ENCODE data around the gene C1orf198.

The C1orf198 gene

DNA sequence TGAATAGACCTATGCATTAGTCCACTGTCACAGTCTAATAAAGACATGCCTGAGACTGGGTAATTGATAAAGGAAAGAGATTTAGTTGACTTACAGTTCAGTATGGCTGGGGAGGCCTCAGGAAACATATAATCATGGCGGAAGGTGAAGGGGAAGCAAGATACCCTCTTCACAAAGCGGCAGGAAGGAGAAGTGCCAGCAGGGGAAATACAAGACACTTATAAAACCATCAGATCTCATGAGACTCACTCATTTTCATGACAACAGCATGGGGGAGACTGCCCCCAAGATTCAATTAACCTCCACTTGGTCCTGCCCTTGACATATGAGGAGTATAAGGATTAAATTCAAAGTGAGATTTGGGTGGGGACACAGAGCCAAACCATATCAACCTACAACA lies 61.8 kb downstream of the C1orf198 start:
- Mint-ChIP-seq H3K27me3 (peaks cover 10% of the 10 kb centered on the region), H3K27ac (no peak overlapping the region), H3K4me1 (ENCODE audit: low read depth) (no peaks in the 10 kb centered on the region), H3K36me3 (ENCODE audit: low read depth) (no peaks in the 10 kb centered on the region), H3K9me3 (peaks cover 1% of the 10 kb centered on the region), H3K4me3 (no peak overlapping the region)

GRCh38 chr1:230804396-230804795 lies 63.9 kb downstream of the C1orf198 start:
- no peak overlapping the region for H3K27ac Mint-ChIP-seq
- H3K4me1 Mint-ChIP-seq (ENCODE audit: low read depth), result no peaks in the 10 kb centered on the region
- H3K4me3 Mint-ChIP-seq, result no peak overlapping the region
- no peaks in the 10 kb centered on the region for H3K9me3 Mint-ChIP-seq
- peaks cover 14% of the 10 kb centered on the region for H3K27me3 Mint-ChIP-seq
- no peaks in the 10 kb centered on the region for H3K36me3 Mint-ChIP-seq (ENCODE audit: low read depth)

DNA sequence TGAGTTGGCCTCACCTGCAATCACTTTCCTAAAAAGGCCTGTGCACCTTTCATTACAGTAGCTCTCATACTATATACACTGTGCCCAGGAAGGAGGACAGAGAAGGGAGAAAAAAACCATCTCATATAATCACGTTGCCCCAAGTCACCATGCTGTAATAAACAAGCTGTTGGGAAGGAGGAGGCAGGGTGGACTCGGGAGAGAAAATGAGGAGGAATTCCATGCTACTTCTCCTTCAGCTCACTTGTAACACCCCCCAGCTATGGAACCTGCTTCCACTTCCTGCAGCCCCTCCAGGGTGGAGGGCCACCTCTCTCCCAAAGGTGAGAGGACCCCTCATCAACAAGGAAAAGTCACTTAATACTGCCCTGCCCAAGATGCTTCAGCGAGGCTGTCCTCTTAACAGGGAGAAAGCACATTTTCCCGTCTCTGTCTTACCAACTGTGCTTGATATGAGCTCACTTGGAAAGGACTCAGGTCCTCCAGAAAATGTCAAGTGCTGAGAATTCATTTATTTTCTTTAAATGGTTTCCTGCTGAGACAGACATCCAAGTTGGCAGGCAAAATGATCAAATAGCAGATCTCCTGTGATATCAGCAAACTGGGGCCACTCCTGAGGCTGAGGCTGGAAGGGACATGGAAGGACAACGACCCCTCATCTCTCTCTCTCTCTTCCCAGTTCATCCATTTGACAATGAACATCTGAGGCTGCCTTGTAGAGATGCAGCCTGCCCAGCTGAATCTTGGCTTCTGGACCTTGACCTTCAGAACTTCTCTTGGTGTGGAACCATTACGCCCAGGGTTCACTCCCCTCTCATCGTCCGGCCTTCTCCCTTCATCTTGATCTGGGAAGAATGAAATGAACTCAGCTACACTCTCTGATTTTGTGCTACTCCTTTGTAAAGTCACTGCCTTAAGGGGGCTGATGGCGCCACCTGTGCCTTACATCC lies 67.2 kb downstream of the C1orf198 start:
- no peaks in the 10 kb centered on the region for H3K36me3 Mint-ChIP-seq (ENCODE audit: low read depth)
- H3K27ac Mint-ChIP-seq, result no peak overlapping the region
- H3K4me3 Mint-ChIP-seq, result no peak overlapping the region
- H3K27me3 Mint-ChIP-seq, result peaks cover 23% of the 10 kb centered on the region
- no peaks in the 10 kb centered on the region for H3K9me3 Mint-ChIP-seq
- H3K4me1 Mint-ChIP-seq (ENCODE audit: low read depth), result no peaks in the 10 kb centered on the region

DNA sequence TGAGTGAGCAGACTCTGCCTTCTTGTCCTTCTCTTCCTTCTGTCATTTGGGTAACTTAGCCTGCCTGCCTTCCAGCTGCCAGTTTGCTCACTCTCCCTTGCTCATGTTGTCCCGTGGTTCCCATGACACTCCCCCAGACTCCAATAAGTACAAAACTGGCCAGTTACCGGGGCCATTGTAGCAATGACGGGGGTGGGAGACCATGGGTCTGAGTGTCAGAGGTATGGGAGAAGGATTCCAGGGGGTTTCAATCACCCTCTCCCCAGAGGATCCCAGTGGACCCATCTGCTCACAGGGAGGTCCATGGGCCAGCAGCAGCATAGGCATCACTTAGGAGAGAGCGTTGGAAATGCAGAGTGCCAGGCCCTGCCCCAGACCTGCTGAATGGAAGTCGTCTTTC lies 69.8 kb downstream of the C1orf198 start:
- Mint-ChIP-seq H3K27ac (no peak overlapping the region), H3K9me3 (no peaks in the 10 kb centered on the region), H3K4me1 (ENCODE audit: low read depth) (no peaks in the 10 kb centered on the region), H3K36me3 (ENCODE audit: low read depth) (no peaks in the 10 kb centered on the region), H3K4me3 (no peak overlapping the region), H3K27me3 (peaks cover 17% of the 10 kb centered on the region)

- Mint-ChIP-seq H3K36me3 (ENCODE audit: low read depth) (no peaks in the 10 kb centered on the region), H3K4me3 (no peak overlapping the region), H3K9me3 (no peaks in the 10 kb centered on the region), H3K27me3 (peaks cover 19% of the 10 kb centered on the region), H3K4me1 (ENCODE audit: low read depth) (no peaks in the 10 kb centered on the region), H3K27ac (no peak overlapping the region)
Observed at GRCh38 chr1:230797942-230798365, 70.4 kb downstream of the C1orf198 start.

DNA sequence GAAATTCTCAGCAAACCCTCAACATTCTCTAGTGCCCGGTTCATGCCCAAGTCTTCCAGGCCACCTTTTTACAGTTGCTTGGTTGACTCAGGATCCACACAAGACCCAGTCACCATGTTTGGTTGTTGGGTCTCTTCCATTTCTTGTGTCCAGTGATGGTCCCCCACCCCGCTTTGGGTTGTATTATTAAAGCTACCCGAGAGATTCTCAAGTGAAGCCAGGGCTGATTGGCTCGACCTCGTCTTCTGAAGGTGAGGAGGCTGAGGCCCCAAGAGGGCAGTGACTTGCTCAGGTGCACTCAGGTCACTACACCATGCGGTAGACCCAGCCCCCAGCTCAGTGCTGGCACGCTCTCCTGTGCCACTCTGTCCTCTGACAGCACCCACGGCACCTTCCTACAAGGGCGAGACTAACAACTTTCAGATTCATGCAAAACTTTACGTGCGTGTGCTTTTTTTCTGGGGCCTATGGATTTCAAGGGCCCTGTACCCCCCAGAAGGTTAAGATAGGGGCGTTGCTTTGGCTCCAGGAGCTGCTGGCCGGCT lies 70.9 kb downstream of the C1orf198 start:
- Mint-ChIP-seq H3K4me3 (no peak overlapping the region), H3K4me1 (ENCODE audit: low read depth) (no peaks in the 10 kb centered on the region), H3K27ac (no peak overlapping the region), H3K9me3 (no peaks in the 10 kb centered on the region), H3K36me3 (ENCODE audit: low read depth) (no peaks in the 10 kb centered on the region), H3K27me3 (peaks cover 19% of the 10 kb centered on the region)

DNA sequence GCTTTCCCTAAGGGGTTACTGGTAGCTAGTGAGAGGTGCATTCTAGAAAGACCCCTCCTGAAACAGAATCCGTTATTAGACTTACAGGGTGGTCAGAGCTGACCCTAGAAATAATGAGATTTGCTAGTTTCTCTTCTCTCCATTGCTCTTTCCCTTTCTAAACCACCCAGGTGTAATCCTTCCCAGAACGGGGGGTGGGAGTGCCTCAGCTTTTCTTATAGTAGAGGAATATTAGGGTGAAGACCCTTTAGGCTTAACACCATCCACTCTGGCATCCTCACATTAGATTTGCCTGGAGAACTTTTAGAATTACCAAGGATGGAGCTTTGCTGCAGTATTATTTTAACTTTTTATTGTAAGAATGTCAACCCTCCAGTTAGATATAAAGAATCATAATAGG lies 71.7 kb downstream of the C1orf198 start:
- Mint-ChIP-seq H3K36me3 (ENCODE audit: low read depth) (no peaks in the 10 kb centered on the region), H3K4me1 (ENCODE audit: low read depth) (no peaks in the 10 kb centered on the region), H3K27me3 (peaks cover 22% of the 10 kb centered on the region), H3K9me3 (no peaks in the 10 kb centered on the region), H3K27ac (no peak overlapping the region), H3K4me3 (no peak overlapping the region)

GRCh38 chr1:230794871-230795605 lies 73.3 kb downstream of the C1orf198 start:
- no peaks in the 10 kb centered on the region for H3K4me1 Mint-ChIP-seq (ENCODE audit: low read depth)
- no peak overlapping the region for H3K4me3 Mint-ChIP-seq
- H3K27me3 Mint-ChIP-seq, result peaks cover 26% of the 10 kb centered on the region
- H3K9me3 Mint-ChIP-seq, result no peaks in the 10 kb centered on the region
- H3K27ac Mint-ChIP-seq, result no peak overlapping the region
- no peaks in the 10 kb centered on the region for H3K36me3 Mint-ChIP-seq (ENCODE audit: low read depth)

GRCh38 chr1:230794431-230794830 lies 73.9 kb downstream of the C1orf198 start:
- no peak overlapping the region for H3K4me3 Mint-ChIP-seq
- no peaks in the 10 kb centered on the region for H3K4me1 Mint-ChIP-seq (ENCODE audit: low read depth)
- no peaks in the 10 kb centered on the region for H3K9me3 Mint-ChIP-seq
- H3K27ac Mint-ChIP-seq, result no peak overlapping the region
- H3K27me3 Mint-ChIP-seq, result peaks cover 26% of the 10 kb centered on the region
- H3K36me3 Mint-ChIP-seq (ENCODE audit: low read depth), result no peaks in the 10 kb centered on the region

DNA sequence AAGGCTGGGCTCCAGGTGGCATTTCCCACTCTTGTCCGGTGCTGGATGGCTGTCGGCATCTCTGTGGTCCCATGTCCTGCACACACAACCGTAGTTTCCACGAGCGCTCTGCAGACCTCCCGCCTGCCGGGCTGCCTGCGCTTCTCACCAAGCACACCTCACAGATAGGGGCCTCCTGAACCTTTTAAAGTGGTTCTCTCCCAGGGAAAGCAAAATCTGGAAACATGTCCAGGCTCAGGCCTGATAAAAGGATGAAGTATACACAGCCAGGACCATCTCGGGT lies 74.9 kb downstream of the C1orf198 start:
- Mint-ChIP-seq H3K27me3 (peaks cover 28% of the 10 kb centered on the region), H3K27ac (no peak overlapping the region), H3K4me3 (no peak overlapping the region), H3K36me3 (ENCODE audit: low read depth) (no peaks in the 10 kb centered on the region), H3K9me3 (no peaks in the 10 kb centered on the region), H3K4me1 (ENCODE audit: low read depth) (no peaks in the 10 kb centered on the region)

DNA sequence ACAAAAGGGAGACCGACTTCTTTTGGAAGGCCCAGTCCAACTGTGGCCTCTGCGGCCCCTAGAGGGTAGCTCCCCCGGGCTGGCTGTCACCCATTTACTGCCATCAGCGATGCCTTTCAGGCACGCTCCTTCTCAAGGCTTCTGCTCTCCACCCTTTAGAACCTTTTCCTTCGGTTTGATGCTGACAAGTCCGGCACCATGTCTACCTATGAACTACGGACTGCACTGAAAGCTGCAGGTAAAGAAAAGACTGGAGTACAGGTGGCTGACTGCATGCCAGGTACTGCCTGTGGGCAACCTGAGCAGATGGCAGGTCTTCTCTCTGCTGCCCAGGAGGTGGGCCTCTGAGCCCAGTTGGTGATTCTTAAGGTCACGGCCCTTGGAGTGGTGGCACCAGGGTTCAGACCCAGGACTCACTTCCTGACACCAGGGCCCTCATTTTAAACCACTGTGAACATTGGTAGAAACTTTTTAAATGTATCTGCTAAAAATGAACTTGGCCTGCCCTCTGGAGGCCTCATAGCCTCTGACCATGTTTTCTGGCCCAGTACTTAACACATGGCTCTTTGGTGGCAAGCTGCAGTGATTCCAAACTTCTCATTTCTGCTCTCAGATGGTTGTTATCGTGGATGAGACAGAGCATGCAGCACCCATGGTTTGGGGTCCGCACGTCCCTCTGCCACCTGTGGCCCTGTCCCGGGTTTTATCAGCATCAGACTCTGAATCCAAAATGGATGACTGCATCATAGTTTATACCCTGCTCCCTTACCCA lies 75.4 kb downstream of the C1orf198 start:
- Mint-ChIP-seq H3K9me3 (no peaks in the 10 kb centered on the region), H3K4me3 (no peak overlapping the region), H3K4me1 (ENCODE audit: low read depth) (no peaks in the 10 kb centered on the region), H3K36me3 (ENCODE audit: low read depth) (no peaks in the 10 kb centered on the region), H3K27me3 (peaks cover 32% of the 10 kb centered on the region), H3K27ac (no peak overlapping the region)

DNA sequence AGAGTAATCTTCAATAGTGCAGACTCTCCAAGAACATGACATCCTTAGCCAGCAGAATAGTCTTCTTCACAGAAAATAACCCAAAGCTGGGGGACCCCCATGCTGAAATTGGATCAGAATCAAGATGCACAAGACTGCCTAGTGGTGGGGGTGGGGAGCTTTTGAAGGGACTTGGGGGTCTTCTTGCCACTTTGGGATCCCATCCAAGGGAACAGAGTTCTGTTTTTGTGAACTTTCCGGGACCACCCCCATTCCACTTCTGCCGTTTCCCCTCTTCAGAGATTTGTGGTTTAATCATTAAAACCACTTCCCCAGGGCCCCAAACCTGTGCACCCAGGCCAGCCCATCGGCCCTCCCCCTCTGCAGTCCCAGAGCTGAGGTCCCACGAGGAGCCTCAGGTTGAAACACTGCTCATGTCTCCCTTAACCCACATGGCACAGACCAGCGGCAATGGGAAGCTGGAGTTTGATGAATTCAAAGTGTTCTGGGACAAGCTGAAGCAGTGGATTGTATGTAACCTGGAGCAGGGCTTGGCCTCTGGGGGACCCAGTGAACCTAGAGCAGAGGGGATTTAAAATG lies 76.2 kb downstream of the C1orf198 start:
- H3K4me3 Mint-ChIP-seq, result no peak overlapping the region
- no peak overlapping the region for H3K27ac Mint-ChIP-seq
- H3K4me1 Mint-ChIP-seq (ENCODE audit: low read depth), result no peaks in the 10 kb centered on the region
- no peaks in the 10 kb centered on the region for H3K9me3 Mint-ChIP-seq
- H3K36me3 Mint-ChIP-seq (ENCODE audit: low read depth), result no peaks in the 10 kb centered on the region
- H3K27me3 Mint-ChIP-seq, result peaks cover 27% of the 10 kb centered on the region

GRCh38 chr1:230790026-230790425 lies 78.3 kb downstream of the C1orf198 start:
- no peaks in the 10 kb centered on the region for H3K9me3 Mint-ChIP-seq
- peaks cover 24% of the 10 kb centered on the region for H3K27me3 Mint-ChIP-seq
- H3K4me3 Mint-ChIP-seq, result no peak overlapping the region
- H3K27ac Mint-ChIP-seq, result no peak overlapping the region
- no peaks in the 10 kb centered on the region for H3K36me3 Mint-ChIP-seq (ENCODE audit: low read depth)
- no peaks in the 10 kb centered on the region for H3K4me1 Mint-ChIP-seq (ENCODE audit: low read depth)

DNA sequence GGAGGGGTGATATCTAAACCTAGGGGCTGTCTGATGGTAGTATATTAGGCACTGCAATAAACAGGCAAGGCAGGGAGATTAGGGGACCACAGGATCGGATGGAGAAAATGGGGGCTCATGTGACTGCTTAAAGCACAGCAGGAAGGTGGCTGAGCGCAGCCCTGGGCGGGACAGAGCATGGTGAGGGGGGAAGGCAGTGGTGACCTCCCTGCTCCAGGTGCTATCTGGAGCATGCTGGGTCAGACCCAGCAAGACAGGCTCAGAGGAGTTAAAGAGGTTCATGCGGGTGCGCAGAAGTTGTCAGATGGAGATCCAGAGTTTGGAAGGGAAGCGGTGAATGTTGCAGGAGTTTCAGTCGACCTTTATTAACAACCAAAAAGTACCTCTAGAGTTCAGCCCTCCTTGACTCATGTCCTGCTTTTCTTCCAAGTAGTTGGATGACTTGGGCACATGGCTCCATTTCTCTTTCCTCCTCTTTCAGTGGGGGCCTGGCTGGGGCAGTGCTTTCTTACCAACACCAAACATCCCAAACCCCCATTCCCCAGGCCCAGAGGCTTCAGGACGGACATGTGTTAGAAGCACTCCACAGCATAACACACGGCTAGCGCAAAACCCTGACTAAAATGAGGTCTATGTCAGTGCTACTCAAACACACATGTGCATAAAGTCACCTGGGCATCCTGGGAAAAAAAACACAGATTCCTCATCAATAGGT lies 79.6 kb downstream of the C1orf198 start:
- no peaks in the 10 kb centered on the region for H3K36me3 Mint-ChIP-seq (ENCODE audit: low read depth)
- no peak overlapping the region for H3K27ac Mint-ChIP-seq
- H3K9me3 Mint-ChIP-seq, result no peaks in the 10 kb centered on the region
- no peaks in the 10 kb centered on the region for H3K4me1 Mint-ChIP-seq (ENCODE audit: low read depth)
- H3K4me3 Mint-ChIP-seq, result no peak overlapping the region
- H3K27me3 Mint-ChIP-seq, result peaks cover 22% of the 10 kb centered on the region
